GM19467 (cell line): Measurements from ENCODE around the gene LRRC55.
"Not testable (repeated sequence)": the region's sequence is repeated elsewhere in the genome, so short reads cannot be mapped to it uniquely, and the experiment has no call there.

Experiments
- ATAC-seq: cut with Tn5 transposase; IDR thresholded peaks from one replicate; pipeline ENCODE4 v1.9.1; 2021; ENCODE audit warnings: mild to moderate bottlenecking, moderate library complexity; ENCODE audit not compliant: unreplicated experiment

LRRC55 gene

GRCh38 chr11:57160665-57161064, 21.1 kb upstream of the LRRC55 start:
- ATAC-seq = no peak

DNA sequence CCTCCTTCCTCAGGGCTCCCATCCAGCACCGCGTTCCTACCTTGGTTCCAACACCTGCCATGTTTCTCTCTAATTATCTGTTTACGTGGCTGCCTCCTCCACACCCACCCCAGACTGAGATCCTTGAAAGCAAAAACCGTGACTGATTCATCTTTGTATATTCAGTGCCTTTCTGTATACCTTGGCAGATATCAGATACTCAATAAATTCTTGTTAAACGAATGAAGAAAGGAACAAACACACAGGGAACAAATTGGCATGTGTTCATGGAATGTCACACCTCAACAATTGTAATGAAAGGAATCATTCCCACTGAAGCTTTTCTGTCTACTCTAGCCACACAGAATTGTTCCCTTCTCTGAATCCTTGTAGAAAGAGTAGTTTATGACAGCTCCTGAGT, 20.4 kb upstream of the LRRC55 start:
- ATAC-seq = no peak

- no peak for ATAC-seq
These were observed 19.4 kb upstream of the LRRC55 start for GRCh38 chr11:57162179-57162898.

- no peak for ATAC-seq
These were observed 18.4 kb upstream of the LRRC55 start for GRCh38 chr11:57163160-57163868.

GRCh38 chr11:57164317-57164716, 17.4 kb upstream of the LRRC55 start:
- no peak for ATAC-seq

GRCh38 chr11:57167125-57167846, 14.5 kb upstream of the LRRC55 start:
- no peak for ATAC-seq

DNA sequence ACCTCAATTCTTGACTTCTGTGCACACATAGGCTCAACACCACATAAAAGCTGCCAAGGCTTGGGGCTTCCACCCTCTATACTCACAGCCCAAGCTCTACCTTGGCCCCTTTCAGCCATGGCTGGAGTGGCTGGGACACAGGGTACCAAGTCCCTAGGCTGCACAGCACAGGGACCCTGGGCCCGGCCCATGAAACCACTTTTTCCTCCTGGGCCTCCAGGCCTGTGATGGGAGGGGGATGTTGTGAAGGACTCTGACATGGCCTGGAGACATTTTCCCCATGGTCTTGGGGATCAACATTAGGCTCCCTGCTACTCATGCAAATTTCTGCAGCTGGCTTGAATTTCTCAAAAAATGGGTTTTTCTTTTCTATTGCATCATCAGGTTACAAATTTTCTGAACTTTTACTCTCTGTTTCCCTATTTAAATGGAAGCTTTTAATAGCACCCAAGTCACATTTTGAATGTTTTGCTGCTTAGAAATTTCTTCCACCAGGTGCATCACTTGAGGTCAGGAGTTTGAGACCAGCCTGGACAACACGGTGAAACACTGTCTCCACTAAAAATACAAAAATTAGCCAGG, 11.9 kb upstream of the LRRC55 start:
- not testable (repeated sequence) for ATAC-seq

GRCh38 chr11:57172031-57172430, 9.7 kb upstream of the LRRC55 start:
- ATAC-seq = no peak

DNA sequence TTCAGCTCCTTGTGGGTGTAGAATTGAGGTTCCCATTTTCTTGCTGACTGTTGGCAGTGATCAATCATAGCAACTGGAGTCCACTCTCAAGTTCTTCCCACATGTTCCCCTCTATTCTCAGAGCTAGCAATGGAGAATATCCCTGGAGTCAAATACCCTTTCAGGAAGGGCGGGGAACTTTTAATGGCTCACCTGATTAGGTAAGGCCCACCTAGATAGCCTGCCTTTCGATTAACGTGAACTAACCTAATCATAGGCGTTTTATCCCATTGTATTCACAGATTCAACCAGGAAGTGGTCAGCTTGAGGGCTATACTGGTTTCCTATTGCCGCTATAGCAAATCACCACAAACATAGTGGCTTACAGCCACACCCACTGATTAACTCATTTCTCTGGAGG, 7.1 kb upstream of the LRRC55 start:
- no peak for ATAC-seq

DNA sequence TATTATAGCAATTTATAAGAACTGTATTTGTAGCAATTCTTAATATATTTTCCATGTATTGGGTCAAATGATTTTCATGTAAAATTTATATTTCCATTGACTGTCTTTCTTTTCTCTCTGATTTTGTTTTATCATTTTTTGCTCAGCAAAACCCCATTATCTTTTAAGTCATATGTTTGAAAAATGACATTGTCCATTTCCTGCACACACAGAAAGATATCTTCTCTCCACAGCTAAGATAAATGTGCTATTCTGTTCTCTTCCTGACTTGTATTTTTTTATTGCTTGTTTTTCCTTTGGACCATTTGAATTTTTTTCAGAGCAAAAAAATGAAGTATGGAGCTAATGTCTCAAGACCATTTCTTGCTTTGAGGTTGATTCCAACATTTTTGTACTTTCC, 6.3 kb upstream of the LRRC55 start:
- ATAC-seq = no peak

GRCh38 chr11:57178334-57178733, 3.4 kb upstream of the LRRC55 start:
- no peak for ATAC-seq

DNA sequence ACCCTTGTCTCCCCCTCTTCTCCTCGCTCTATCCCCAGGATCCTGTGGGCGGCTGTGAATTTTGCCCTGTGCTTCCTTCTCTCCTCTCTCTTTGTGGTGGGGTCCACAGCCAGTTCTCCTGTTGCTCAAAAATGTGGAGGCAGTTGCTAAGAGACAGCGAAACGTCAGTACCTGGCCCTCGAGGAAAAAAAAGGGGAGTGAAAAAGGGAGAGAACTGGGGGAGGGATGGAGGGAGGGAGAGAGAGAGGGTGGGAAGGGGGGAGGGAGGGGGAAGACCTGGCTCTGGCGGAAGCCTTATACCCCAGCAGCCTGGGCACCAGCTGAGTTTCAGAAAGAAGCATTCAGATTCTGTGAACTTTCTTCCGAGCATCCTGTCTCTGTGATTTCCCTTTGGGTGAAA, 2.1 kb upstream of the LRRC55 start:
- no peak for ATAC-seq

DNA sequence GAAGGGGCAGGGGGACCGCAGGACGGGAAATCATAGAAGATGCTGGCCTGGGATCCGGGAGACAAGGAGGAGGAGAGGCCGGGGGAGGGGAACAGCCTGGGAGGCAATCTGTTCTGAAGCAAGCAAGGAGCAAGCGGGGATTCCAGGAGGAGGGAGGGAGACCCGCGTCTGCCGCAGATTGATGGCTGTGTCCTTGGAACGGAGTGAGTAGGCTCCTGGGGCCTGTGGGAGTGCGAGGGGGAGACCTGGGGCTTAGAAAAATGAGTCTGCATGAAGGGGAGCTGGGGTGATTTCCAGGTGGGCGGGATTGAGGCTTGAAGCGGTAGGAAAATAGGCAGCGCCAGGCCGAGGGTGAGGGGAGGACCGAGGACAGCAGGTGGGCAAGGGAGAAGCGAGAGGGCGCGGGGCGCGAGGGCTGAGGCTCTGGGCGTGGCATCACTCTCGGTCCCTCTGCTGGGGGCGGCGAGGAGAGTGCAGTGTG, 1.6 kb upstream of the LRRC55 start:
- no peak for ATAC-seq

- ATAC-seq = no peak
These were observed 789 bp upstream of the LRRC55 start for GRCh38 chr11:57180964-57181363.

DNA sequence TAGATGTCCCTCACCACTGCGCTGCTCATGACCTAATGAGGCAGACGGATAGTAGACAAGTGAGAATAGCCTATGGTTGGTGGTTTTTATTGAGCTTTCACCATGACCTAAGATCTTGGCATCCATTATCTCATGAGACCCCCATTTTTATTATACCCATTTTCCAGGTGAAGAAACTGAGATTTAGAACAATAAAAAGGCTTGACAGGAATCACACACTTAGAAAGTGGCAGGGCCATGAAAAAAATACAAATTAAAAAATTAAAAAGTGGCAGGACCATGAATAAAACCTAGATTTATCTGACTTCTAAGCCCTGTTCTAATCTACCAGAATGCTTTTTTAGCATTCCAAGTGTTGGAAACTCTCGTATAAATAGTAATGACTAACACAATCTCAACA, 1.1 kb downstream of the LRRC55 start:
- ATAC-seq = no peak

GRCh38 chr11:57190548-57190947, 8.8 kb downstream of the LRRC55 start:
- ATAC-seq = no peak

GRCh38 chr11:57191311-57192219, 9.8 kb downstream of the LRRC55 start:
- no peak for ATAC-seq

GRCh38 chr11:57192316-57192715, 10.6 kb downstream of the LRRC55 start:
- no peak for ATAC-seq

GRCh38 chr11:57196596-57196995, 14.8 kb downstream of the LRRC55 start:
- ATAC-seq = no peak

DNA sequence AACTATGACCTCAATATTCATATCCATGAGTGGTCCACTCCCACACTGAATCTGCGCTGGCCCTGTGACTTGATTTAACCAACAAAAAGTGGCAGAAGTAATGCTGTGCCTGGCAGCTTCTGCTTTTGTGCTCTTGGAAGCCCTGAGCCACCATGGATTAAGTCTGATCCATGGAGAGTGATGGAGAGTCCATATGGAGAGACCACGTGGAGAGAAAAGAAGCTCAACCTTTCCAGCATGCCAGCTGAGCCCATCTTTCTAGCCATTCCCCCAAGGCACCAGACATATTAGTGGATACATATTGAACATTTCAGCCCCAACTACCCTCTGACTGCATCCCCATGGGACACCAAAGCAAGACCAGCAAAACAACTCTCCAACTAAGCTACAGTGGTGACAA, 16.0 kb downstream of the LRRC55 start:
- ATAC-seq = no peak
